ENCODE data around the gene BICRA.

DNA sequence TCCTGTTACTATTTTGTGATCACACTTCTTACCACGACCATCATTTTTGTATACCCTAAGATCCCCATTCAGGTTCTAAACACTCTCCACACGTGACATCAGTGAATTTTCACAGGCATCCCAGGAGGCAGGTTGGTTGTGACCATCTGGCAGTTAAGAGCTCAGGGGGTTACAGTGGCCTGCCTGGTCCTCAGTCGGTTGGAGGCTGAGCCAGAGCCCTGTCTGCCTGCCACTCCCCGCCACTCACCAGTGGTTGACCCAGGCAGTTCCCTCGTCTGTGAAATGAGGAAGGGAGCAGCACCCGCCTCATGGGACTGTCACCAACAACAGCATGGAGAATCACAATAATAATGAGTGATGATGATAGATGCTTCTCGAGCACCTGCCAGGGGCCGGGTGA is 67.9 kb downstream of the BICRA start:
- TF ChIP-seq, protein P1, sequence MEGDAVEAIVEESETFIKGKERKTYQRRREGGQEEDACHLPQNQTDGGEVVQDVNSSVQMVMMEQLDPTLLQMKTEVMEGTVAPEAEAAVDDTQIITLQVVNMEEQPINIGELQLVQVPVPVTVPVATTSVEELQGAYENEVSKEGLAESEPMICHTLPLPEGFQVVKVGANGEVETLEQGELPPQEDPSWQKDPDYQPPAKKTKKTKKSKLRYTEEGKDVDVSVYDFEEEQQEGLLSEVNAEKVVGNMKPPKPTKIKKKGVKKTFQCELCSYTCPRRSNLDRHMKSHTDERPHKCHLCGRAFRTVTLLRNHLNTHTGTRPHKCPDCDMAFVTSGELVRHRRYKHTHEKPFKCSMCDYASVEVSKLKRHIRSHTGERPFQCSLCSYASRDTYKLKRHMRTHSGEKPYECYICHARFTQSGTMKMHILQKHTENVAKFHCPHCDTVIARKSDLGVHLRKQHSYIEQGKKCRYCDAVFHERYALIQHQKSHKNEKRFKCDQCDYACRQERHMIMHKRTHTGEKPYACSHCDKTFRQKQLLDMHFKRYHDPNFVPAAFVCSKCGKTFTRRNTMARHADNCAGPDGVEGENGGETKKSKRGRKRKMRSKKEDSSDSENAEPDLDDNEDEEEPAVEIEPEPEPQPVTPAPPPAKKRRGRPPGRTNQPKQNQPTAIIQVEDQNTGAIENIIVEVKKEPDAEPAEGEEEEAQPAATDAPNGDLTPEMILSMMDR (IDR thresholded peaks at IDR 0.05; ENCODE audit: insufficient read depth, low read length, poor library complexity, severe bottlenecking): no peak
- TF ChIP-seq EZH2phosphoT487 (conservative IDR thresholded peaks at IDR 0.05; ENCODE audit: low read length): no peak
